Measurements from ENCODE around the gene KCNQ5.
"Not testable (repeated sequence)": the region's sequence is repeated elsewhere in the genome, so short reads cannot be mapped to it uniquely, and the experiment has no call there.

Gene KCNQ5

GRCh38 chr6:72857791-72858585 is 236.1 kb downstream of the KCNQ5 start:
- DNase-seq, result no peak

GRCh38 chr6:72861059-72861458 is 239.2 kb downstream of the KCNQ5 start:
- DNase-seq, result no peak

DNA sequence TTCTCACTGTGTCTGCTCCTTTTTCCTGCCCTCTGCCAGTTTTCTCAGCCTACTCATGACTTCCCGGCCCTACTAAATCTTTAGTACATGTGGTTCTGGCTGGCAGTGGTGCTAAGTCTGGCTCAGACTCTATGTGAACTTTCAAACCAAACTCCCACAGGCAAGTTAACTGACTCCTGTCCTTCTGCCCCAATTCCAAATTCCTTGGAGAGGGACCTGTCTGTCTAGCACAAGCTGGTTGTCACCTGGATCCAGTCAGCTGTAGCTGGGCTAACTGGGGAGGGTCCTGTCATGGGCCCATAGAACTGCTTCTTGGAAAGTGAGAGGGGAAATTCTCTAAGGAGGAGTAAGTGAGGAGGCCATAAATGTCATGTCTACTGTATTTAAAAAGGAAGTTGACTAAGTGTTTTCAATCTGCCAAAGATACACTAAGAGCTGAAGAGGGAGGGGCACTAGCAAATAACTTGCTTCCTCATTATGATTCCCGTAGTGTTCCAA is 240.1 kb downstream of the KCNQ5 start:
- no peak for DNase-seq

- DNase-seq, result no peak
Measured at GRCh38 chr6:72863131-72863530, 241.3 kb downstream of the KCNQ5 start.

GRCh38 chr6:72864236-72864635 is 242.4 kb downstream of the KCNQ5 start:
- DNase-seq, result no peak

- no peak for DNase-seq
Measured at GRCh38 chr6:72864799-72865198, 242.9 kb downstream of the KCNQ5 start.

GRCh38 chr6:72865467-72865866 is 243.6 kb downstream of the KCNQ5 start:
- DNase-seq, result no peak

- no peak for DNase-seq
Measured at GRCh38 chr6:72869621-72870020, 247.8 kb downstream of the KCNQ5 start.

DNA sequence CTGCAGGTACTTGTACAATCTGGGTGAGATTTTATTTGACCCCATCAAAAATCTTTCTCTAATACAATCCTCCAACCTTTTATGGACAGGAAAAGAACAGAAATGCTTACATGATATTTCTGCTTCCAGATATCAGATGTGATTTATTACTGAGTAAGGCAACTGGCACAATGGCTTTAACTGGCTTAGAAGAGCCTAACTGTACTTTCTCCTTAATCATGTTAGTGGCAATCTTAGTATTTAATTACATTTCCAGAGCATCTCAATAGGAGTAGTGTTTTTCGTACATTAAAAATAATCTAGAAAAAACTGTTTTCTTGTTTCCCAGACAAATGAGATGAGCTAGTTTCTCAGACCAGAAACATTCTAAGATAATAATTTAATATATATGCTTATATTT is 251.6 kb downstream of the KCNQ5 start:
- no peak for DNase-seq

- DNase-seq, result no peak
Measured at GRCh38 chr6:72876256-72876655, 254.4 kb downstream of the KCNQ5 start.

- no peak for DNase-seq
Measured at GRCh38 chr6:72886170-72886569, 264.3 kb downstream of the KCNQ5 start.

DNA sequence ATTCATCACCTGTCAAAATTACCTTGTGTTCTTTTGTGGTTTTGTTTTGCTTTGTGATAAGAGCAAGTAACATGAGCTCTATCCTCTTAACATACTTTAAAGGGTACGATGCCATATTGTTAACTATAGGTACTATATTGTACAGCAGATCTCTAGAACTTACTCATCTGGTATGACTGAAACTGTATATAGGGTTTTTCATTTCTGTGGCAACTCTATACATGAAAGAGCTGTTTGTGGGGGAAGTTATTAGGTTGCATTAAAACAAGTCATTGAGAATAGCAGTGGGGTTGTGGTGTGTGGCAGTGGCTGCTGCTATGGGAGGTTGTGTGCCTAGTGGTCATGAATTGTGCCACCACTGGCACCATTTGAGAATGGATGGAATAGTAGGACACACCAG is 268.4 kb downstream of the KCNQ5 start:
- peak; percentile 54 for DNase-seq

GRCh38 chr6:72890671-72891070 is 268.8 kb downstream of the KCNQ5 start:
- DNase-seq, result no peak

DNA sequence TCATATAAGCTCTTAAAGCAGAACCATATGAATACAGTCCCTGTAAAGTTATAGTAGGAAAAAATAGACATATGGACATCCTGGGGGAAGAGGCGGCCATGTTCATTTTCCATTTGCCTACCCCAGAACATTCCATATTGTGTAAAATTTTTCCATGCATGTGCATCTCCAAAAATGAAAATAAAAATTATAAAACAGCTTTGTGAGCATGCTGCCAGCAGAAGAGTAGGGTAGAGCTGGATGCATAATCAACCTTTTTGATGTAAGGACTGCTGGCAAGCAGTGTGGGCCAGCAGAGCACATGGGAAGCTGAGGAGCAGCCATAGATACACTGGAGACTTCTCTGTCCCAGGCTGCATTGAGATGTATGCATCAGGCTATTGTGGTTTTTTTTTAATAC is 271.0 kb downstream of the KCNQ5 start:
- no peak for DNase-seq

- no peak for DNase-seq
Measured at GRCh38 chr6:72894091-72894490, 272.2 kb downstream of the KCNQ5 start.

GRCh38 chr6:72898313-72898712 is 276.4 kb downstream of the KCNQ5 start:
- DNase-seq, result not testable (repeated sequence)

DNA sequence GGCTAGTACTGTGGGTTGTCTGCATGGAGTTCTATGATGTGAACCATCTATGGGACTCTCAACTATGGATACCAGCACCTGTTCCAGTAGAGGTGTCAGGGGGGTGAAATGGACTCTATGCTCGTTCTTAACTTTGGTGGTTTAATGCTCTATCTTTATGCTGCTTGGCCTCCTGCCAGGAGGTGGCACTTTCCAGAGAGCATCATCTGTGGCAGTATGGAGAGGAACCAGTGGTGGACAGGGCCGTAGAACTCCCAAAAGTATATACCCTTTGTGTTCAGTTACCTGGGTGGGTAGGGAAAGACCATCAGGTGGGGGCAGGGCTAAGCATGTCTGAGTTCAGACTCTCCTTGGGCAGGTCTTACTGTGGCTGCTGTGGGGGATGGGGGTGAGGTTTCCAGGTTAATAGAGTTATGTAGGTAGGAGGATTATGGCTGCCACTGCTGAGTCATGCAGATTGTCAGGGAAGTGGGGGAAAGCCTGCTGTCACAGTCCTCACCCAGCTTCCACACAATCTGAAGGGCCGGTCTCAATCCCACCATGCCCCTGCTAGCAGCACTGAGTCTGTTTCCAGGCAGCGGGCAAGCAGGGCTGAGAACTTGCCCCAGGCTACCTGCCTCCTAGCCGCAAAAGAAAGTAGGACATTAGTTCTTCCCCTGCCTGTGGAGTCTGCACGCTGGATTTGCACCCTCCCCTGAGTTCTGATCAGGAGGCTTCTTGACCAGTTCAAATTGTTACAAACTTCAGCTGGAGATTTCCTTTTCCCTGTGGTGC is 284.0 kb downstream of the KCNQ5 start:
- DNase-seq, result no peak

- no peak for DNase-seq
Measured at GRCh38 chr6:72911463-72912155, 289.7 kb downstream of the KCNQ5 start.

DNA sequence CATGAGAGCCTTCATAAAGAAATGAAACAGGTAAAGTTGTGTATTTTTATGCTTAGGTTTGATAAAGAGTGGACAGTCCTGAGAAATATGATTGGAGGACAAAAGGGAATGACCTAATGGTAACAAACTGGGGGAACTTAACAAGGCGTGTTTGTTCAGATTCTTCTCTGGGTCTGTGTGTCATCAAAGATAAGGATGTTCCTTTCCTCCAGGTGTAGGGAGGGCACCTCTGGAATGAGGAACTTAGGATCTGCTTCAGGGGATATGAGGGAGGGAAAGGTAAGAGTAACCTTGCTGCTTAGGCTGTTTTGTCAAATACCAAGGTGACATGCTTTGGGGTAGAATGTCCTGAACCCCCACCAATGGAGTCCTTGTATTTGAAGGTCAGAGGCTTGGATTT is 291.9 kb downstream of the KCNQ5 start:
- DNase-seq, result no peak

DNA sequence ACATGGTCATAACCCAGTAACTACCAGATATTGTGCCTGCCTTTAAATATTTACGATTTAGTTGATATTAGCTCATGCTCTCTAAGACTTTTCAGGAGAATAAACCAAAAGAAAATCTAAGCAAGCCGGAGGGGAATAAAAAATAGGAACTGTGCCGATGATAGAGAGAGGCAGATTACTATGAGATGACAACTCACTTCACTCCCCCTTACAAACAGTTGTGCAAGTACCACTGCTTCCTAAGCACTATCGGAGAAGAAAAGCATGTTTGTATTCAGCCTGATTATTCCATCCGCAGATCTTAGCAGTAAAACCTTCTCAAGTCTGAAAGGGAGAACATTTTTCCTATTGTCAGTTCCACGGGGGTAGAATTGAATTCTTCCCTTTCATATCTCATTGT is 294.4 kb downstream of the KCNQ5 start:
- DNase-seq, result no peak

GRCh38 chr6:72916906-72917305 is 295.0 kb downstream of the KCNQ5 start:
- no peak for DNase-seq

- no peak for DNase-seq
Measured at GRCh38 chr6:72922401-72922800, 300.5 kb downstream of the KCNQ5 start.

GRCh38 chr6:72925136-72925535 is 303.3 kb downstream of the KCNQ5 start:
- no peak for DNase-seq
